ENCODE results near the gene LCE3B. TPM values are rescaled to one million over a fixed set of nuclear protein-coding genes. Genes with fewer than 3 reads are reported as not detected.

LCE3B gene
- total and polyA plus RNA-seq, 10 of the 15 experiments (the other 5 are each of a cell fraction or from before 2014, with no cell fraction given) = not detected

- DNase-seq (ENCODE audit: low read depth, low spot score) = no peak
- RAD21 ChIA-PET (ENCODE audit: unreplicated experiment) = no interaction called here
Observed at GRCh38 chr1:152646656-152647055, 33.0 kb downstream of the LCE3B start.

GRCh38 chr1:152654110-152654509, 40.5 kb downstream of the LCE3B start:
- in situ Hi-C loops (cut with MboI) = loop anchor here (10.0 kb wide), 1 partner anchor 571 kb away; no protein-coding TSS in a partner anchor
- POLR2A ChIA-PET = no interaction called here
- RAD21 ChIA-PET (ENCODE audit: unreplicated experiment) = interaction anchor here (0.7 to 2.7 kb wide), 6 partner anchors 11 to 580 kb away, joined by 3 to 18 read pairs (median 6); no protein-coding TSS in a partner anchor
- Histone ChIP-seq H2AFZ (ENCODE audit: control insufficient read depth, low read depth, low read length) (no peak overlapping the region), H3K4me1 (ENCODE audit: control insufficient read depth, insufficient read depth, low read length) (no peaks in the 10 kb centered on the region), H3K9me3 (replicated peaks; ENCODE audit: control insufficient read depth, insufficient read depth, low read length) (no peaks in the 10 kb centered on the region), H3K79me2 (ENCODE audit: control insufficient read depth, insufficient read depth, low read length) (no peaks in the 10 kb centered on the region), H3K9ac (ENCODE audit: control insufficient read depth, insufficient read depth, low read length) (no peak overlapping the region), H3K4me2 (ENCODE audit: control insufficient read depth, insufficient read depth) (no peak overlapping the region), H3K4me3 (no peak overlapping the region), H3K27ac (ENCODE audit: control insufficient read depth, insufficient read depth) (no peak overlapping the region), H3K27me3 (replicated peaks in 1 of 2; ENCODE audit: control insufficient read depth in 2 of 2, insufficient read depth in 2 of 2, low read length in 1 of 2) (peaks cover 0 to 9% of the 10 kb centered on the region in 2 experiments; a peak in 2 of 4 replicates), H3K36me3 (ENCODE audit: control insufficient read depth in 2 of 2, insufficient read depth in 2 of 2, low read length in 1 of 2) (no peaks in the 10 kb centered on the region), H4K20me1 (ENCODE audit: control insufficient read depth, insufficient read depth) (no peaks in the 10 kb centered on the region)
- FAIRE-seq = peak; percentile 90
- BruUV-seq (replicated peaks) = no TSS peak
- peak; percentile 93 for ATAC-seq
- 21% methylated on average over 10 of the region's 10 CpGs for WGBS (ENCODE audit: insufficient coverage, insufficient replicate concordance, low lambda C conversion rate, missing lambda C conversion rate)
- intact Hi-C loops (cut with micrococcal nuclease; ENCODE audit: unreplicated experiment) = loop anchor here (2.0 to 10.0 kb wide), 5 partner anchors 217 to 623 kb away; no protein-coding TSS in a partner anchor
- SMC1A ChIA-PET (ENCODE audit: uncharacterized antibody, unreplicated experiment) = interaction anchor here (0.7 to 2.5 kb wide), 7 partner anchors 11 to 635 kb away, joined by 3 to 19 read pairs (median 5); no protein-coding TSS in a partner anchor
- DNase-seq (ENCODE audit: low read depth, low spot score) = no peak
- CTCF ChIA-PET = interaction anchor here (0.6 to 5.4 kb wide), 15 partner anchors 9 to 613 kb away, joined by 3 to 25 read pairs (median 5); partner anchors contain the start of gene LCE2D
- TF ChIP-seq NR2C2 (IDR thresholded peaks at IDR 0.05; ENCODE audit: borderline replicate concordance, control insufficient read depth, insufficient read length, low read depth) (no peak), BCLAF1 (IDR thresholded peaks at IDR 0.05) (no peak), ZNF24 (IDR thresholded peaks at IDR 0.05) (no peak), SMAD1 (IDR thresholded peaks at IDR 0.05; ENCODE audit: low read depth, partially characterized antibody) (no peak), MEF2A (IDR thresholded peaks at IDR 0.05; ENCODE audit: insufficient read depth, low read depth, low read length) (no peak), HDAC6 (IDR thresholded peaks at IDR 0.05; ENCODE audit: unreplicated experiment) (no peak), ZNF384 (IDR thresholded peaks at IDR 0.05; ENCODE audit: borderline replicate concordance, low read depth, low read length) (peak; percentile 76), RUNX3 (IDR thresholded peaks at IDR 0.05; ENCODE audit: low read length) (no peak), JUNB (IDR thresholded peaks at IDR 0.05) (no peak)

More at GRCh38 chr1:152646656-152647055, 33.0 kb downstream of the LCE3B start:
- Histone ChIP-seq H4K20me1 (ENCODE audit: control insufficient read depth, insufficient read depth) (no peaks in the 10 kb centered on the region), H3K4me3 (no peak overlapping the region), H3K4me2 (ENCODE audit: control insufficient read depth, insufficient read depth) (no peak overlapping the region), H3K36me3 (ENCODE audit: control insufficient read depth in 2 of 2, insufficient read depth in 2 of 2, low read length in 1 of 2) (no peaks in the 10 kb centered on the region), H3K9ac (ENCODE audit: control insufficient read depth, insufficient read depth, low read length) (no peak overlapping the region), H3K27ac (ENCODE audit: control insufficient read depth, insufficient read depth) (no peak overlapping the region), H3K9me3 (replicated peaks; ENCODE audit: control insufficient read depth, insufficient read depth, low read length) (no peaks in the 10 kb centered on the region), H3K79me2 (ENCODE audit: control insufficient read depth, insufficient read depth, low read length) (no peaks in the 10 kb centered on the region), H3K27me3 (replicated peaks in 1 of 2; ENCODE audit: control insufficient read depth in 2 of 2, insufficient read depth in 2 of 2, low read length in 1 of 2) (no peaks in the 10 kb centered on the region; a peak in 1 of 4 replicates), H2AFZ (ENCODE audit: control insufficient read depth, low read depth, low read length) (no peak overlapping the region), H3K4me1 (ENCODE audit: control insufficient read depth, insufficient read depth, low read length) (no peaks in the 10 kb centered on the region)
- ATAC-seq = no peak
- no TSS peak for BruUV-seq (replicated peaks)
- CTCF ChIA-PET = interaction anchor here (0.8 to 1.7 kb wide), 4 partner anchors 223 to 631 kb away, joined by 3 to 4 read pairs (median 4); no protein-coding TSS in a partner anchor
- FAIRE-seq = no peak
- in situ Hi-C loops (cut with MboI) = no loop called here
- POLR2A ChIA-PET = no interaction called here
- TF ChIP-seq JUNB (IDR thresholded peaks at IDR 0.05) (no peak), TCF7 (IDR thresholded peaks at IDR 0.05; ENCODE audit: borderline replicate concordance) (no peak), SMAD5 (IDR thresholded peaks at IDR 0.05; ENCODE audit: low read depth) (no peak), TAF1 (IDR thresholded peaks at IDR 0.05; ENCODE audit: borderline replicate concordance, low read depth, low read length) (no peak), E2F4 (IDR thresholded peaks at IDR 0.05; ENCODE audit: low read depth, low read length) (no peak), KLF5 (IDR thresholded peaks at IDR 0.05; ENCODE audit: partially characterized antibody) (no peak), ZBED1 (IDR thresholded peaks at IDR 0.05; ENCODE audit: borderline replicate concordance) (no peak)
- SMC1A ChIA-PET (ENCODE audit: uncharacterized antibody, unreplicated experiment) = interaction anchor here (1.0 to 1.6 kb wide), 2 partner anchors 10 kb away, joined by 3 to 4 read pairs; no protein-coding TSS in a partner anchor
- intact Hi-C loops (cut with micrococcal nuclease; ENCODE audit: unreplicated experiment) = no loop called here

All from GM12878 (cell line).